Tibial nerve (tissue), 4 donors: ENCODE measurements around the gene TCP11.

Source experiments
- EP300 ChIP-seq, 2 donors: sonication (generic); formaldehyde crosslinking; IDR thresholded peaks; one replicate each; pipeline ENCODE4 v1.6.1; 2017; ENCODE audit warnings: antibody characterized with exemption in 2 of 2, mild to moderate bottlenecking in 1 of 2
- TF ChIP-seq, protein P1 (sequence below), 5 experiments: fragments of 200-600 bp in 3 of 5; fragments of 450-650 bp in 2 of 5; sonication (generic) in 3 of 5; IDR thresholded peaks; one replicate each; pipeline ENCODE4 v1.5.1; 2016 to 2019; ENCODE audit warnings: antibody characterized with exemption in 5 of 5, mild to moderate bottlenecking in 3 of 5, moderate library complexity in 2 of 5

GRCh38 chr6:35151466-35151865, 10.3 kb upstream of the TCP11 start:
- TF ChIP-seq EP300 (IDR thresholded peaks at IDR 0.05): no peak
- TF ChIP-seq, protein P1, sequence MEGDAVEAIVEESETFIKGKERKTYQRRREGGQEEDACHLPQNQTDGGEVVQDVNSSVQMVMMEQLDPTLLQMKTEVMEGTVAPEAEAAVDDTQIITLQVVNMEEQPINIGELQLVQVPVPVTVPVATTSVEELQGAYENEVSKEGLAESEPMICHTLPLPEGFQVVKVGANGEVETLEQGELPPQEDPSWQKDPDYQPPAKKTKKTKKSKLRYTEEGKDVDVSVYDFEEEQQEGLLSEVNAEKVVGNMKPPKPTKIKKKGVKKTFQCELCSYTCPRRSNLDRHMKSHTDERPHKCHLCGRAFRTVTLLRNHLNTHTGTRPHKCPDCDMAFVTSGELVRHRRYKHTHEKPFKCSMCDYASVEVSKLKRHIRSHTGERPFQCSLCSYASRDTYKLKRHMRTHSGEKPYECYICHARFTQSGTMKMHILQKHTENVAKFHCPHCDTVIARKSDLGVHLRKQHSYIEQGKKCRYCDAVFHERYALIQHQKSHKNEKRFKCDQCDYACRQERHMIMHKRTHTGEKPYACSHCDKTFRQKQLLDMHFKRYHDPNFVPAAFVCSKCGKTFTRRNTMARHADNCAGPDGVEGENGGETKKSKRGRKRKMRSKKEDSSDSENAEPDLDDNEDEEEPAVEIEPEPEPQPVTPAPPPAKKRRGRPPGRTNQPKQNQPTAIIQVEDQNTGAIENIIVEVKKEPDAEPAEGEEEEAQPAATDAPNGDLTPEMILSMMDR (IDR thresholded peaks at IDR 0.05): no peak
